ENCODE results near the gene FNDC8. TPM values are rescaled to one million over a fixed set of nuclear protein-coding genes. Genes with fewer than 3 reads are reported as not detected.
"Not testable (repeated sequence)": the region's sequence is repeated elsewhere in the genome, so short reads cannot be mapped to it uniquely, and the experiment has no call there.

FNDC8 gene
- not detected in 2 replicates for total RNA-seq (2014; rRNA removed; shearing (Covaris generic))

DNA sequence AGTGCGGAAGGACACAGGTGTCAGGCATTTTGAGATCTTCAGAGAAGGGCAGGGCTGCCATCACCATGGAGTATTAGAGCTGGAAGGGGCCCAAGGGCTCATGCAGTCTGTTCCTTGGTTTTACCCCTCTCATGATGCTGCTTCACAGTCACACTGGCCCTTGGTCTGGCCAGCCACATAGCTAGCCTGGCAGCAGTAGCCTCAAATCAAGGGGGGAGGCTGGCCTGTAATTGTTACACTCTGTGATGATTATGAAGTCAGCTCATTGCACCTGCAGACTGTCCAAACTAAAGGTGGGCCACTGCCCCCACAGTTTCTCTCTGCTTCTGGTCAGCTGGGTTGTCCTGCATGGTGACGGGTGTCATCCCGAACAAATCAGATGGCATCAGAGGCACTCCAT is at the start of gene FNDC8:
TSS of gene FNDC8 (plus strand) at position 301 of the 400 bp plus-strand sequence. CDS start at position 380, 79 bp downstream.
- DNase-seq (ENCODE audit: low read depth) = no peak

- DNase-seq (ENCODE audit: low read depth) = no peak
Measured at GRCh38 chr17:35073183-35073790, 48.1 kb upstream of the FNDC8 start.

DNA sequence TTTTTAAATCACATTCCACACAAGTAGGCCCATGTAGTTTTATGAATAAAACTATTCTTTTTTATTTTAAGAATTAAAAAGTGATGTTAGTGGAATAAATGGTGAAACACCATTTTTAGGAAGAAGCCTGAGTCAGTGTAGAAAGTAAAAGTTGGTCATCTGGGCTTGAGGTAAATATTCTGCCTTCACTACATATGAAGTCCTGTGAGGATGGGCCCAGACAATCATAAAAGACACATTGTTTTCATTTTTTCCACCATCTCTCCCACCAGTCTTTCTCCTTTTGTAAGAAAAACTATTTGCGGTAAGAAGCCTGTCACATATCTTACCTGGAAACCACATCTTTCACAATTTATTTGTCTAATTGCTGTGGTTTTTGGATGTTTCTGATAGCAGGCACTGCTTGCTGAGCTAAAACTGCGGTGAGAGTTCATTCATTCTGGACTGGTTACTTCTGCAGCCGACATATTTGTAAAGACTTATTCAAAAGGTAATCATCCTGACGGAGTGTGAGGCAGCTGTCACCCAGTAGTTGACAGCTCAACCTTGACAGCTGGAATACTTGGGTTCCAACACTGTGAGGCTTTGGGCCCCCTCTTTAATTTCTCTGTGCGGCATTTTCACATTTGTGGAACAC is 47.3 kb upstream of the FNDC8 start:
- no peak for DNase-seq (ENCODE audit: low read depth)

DNA sequence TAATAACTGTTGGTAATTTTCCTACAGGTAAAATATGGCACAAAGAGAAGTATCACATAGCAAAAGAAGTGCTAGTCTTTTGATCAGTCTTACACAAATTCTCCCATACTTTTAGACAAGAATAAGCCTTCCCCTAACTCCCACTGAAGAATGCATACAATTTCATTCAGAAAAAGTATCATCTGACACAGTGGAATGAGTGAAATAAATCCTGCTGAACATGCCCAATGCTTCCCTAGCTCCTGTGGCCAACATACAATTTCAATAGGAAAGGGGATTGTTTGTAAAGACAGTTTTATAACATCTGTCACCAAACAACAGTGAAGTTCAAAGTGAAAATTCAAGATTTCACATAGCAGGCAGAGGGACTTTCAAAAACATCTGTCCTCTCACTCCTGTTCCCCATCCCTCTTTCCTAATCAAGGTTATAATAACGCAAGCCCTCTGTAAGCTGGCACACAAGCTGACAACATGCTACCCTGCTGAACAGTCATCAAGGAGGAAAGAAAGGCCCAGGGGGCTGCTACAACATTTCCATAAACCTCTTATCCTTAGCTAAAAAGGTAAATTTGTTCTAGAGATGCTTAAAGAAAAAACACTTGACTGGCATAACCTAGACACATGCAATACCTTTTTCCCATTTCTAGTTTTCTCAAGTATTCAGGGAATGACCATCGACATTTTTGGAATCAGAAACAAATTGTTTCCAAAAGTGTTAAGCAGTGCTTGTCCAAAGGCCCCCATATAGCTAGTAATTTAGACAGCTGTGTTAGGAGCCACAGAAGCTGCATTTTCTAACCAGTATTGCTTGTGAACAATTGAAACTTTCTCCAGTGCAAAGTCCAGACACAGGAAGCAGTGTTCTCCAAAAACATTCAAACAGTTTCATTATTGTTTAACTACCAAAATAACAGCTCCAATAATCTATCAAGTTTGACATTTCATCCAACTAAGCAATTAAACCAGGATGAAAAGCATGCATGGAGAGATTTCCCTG is 46.4 kb upstream of the FNDC8 start:
- DNase-seq (ENCODE audit: low read depth) = no peak

GRCh38 chr17:35076874-35077273 is 44.5 kb upstream of the FNDC8 start:
- DNase-seq (ENCODE audit: low read depth) = no peak

GRCh38 chr17:35079547-35080423 is 41.6 kb upstream of the FNDC8 start:
- DNase-seq (ENCODE audit: low read depth) = peak; percentile 23

- DNase-seq (ENCODE audit: low read depth) = no peak
Measured at GRCh38 chr17:35080536-35080935, 40.9 kb upstream of the FNDC8 start.

- DNase-seq (ENCODE audit: low read depth) = no peak
Measured at GRCh38 chr17:35081638-35082037, 39.8 kb upstream of the FNDC8 start.

DNA sequence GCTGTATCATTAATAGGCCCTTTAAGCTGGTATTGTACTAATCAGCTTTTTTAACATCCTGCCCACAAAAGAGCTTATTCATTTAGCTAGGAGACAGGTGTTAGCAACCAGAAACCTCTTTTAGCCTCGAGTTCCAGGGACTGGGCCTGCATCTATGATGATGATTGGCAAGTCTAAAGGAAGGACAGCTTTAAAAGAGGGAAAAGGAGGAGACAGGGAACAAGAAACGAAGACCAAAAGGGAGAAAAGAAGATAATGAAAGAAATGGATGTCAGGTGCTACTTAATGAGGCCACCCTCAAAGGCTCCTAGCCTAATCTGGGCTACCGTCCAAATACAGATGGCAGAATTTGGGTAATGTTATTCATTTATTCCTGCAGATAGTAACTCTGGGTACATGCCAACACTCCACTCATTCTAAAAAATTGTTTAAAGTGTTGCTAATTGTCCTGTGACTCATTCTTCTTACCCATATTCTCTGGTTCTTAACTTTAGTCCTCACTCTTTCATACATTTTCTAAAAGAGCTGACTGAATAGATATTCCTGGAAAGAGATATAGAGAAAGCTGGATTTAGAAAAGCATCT is 39.2 kb upstream of the FNDC8 start:
- peak; percentile 87 for DNase-seq (ENCODE audit: low read depth)

- no peak for DNase-seq (ENCODE audit: low read depth)
Measured at GRCh38 chr17:35083071-35083470, 38.3 kb upstream of the FNDC8 start.

DNA sequence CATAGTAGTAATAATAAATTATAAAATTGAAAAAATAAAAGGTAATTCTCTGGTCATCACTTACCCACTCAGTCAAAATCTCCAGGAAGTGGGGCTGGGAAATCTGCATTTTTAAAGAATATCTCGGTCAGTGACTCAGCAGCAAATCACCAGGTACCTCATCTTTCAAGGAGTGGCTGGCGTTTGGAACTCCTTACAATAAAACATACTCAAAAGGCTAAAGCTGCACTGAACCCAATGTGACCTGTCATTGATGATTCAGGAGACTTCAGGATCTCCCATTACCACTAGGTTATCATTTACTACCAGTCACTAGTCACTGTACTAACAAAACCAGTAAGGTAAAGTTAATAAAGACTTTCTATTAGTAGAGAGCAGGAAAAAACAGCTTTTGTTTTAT is 36.4 kb upstream of the FNDC8 start:
- DNase-seq (ENCODE audit: low read depth) = peak; percentile 83

DNA sequence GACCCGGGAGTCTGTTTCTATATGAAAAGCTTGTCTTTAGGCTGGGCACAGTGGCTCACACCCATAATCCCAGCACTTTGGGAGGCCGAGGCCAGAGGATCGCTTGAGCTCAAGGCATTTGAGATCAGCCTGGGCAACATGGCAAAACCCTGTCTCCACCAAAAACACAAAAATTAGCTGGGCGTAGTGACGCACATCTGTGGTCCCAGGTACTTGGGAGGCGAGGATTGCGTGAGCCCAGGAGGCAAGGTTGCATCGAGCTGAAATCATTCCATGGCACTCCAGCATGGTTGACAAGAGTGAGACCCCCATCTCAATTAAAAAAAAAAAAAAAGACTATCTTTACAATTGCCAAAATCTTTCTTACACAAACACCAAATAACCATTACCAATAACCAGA is 35.3 kb upstream of the FNDC8 start:
- DNase-seq (ENCODE audit: low read depth) = no peak

DNA sequence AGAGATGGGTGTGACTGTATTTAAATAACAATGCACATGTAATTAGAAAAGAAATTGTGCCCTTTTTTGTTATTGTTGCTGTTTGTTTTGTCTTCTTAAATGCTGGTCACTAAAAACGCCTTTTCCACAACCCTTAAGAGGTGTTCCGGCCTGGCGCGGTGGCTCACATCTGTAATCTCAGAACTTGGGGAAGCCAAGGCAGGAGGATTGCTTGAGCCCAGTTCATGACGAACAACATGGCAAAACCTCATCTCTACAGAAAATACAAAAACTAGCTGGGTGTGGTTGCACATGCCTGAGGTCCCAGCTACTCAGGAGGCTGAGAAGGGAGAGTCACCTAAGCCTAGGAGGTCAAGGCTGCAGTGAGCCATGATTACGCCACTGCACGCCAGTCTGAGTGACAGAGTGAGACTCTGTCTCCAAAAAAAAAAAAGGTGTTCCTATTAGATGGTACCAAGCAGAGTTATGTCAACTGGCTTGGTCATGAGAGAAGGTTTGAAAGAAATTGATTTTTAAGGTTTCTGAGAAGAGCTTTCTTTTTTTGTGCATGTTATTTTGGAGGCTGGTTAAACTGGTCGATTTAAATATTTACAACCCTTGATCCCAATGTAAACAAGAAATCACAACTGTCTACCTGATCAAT is 34.4 kb upstream of the FNDC8 start:
- peak; percentile 52 for DNase-seq (ENCODE audit: low read depth)

DNA sequence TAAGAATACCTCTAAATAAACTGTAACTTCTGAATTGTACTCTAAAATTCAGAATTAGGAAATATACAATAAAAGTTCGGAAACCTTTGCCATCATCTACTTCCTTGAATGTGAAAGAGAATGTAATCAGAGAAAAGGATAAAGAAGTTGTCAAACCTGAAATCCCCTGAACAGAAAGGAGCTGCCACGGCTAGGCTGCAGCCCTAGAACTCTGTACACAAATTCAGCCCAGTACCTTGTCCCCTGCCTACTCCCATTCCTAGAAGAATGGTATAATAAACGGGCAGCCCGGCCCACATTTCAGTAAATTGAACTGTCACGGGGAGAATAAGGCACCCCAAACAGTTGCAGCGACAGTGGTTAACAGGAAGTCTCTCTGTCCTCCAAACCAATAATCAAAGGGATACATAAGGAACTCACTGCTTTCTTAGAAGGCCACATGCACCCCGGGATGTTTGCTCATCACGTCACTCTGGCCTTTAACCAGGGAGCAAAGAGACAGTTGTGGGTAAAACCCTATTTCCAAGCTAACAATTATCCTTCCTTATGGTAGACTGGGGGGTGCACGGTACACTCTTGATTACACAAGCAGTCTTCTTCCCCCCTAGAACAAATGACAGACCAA is 33.6 kb upstream of the FNDC8 start:
- DNase-seq (ENCODE audit: low read depth) = peak; percentile 34

DNA sequence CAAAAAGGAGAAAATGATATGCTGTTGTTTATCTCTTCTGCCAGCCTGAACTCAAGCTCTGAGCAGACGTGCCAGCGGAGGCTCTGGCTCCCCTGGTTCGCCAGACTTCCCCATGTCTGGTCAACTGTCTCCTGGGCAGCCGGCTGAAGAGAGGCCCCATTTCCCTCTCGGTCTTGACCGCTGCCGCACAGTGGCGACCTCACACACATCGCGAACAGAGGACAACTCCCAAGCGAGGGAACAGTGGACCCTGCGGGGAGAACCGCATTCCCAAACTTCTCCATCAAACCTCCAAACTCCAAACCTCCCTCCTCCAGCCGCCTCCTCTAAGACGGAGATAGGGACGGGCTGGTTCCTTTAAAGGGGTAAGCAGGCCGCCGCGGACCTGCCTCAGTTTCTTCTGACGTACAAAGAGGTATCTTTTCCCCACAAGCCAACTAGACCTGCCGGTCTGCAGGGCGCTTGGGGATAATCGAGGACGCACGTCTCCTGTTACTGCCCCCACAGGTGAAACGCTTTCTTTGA is 33.0 kb upstream of the FNDC8 start:
- peak; percentile 51 for DNase-seq (ENCODE audit: low read depth)

GRCh38 chr17:35088881-35089585 is 32.4 kb upstream of the FNDC8 start:
- DNase-seq (ENCODE audit: low read depth) = peak; percentile 92

GRCh38 chr17:35089586-35090296 is 31.7 kb upstream of the FNDC8 start:
- DNase-seq (ENCODE audit: low read depth) = peak; percentile 72

DNA sequence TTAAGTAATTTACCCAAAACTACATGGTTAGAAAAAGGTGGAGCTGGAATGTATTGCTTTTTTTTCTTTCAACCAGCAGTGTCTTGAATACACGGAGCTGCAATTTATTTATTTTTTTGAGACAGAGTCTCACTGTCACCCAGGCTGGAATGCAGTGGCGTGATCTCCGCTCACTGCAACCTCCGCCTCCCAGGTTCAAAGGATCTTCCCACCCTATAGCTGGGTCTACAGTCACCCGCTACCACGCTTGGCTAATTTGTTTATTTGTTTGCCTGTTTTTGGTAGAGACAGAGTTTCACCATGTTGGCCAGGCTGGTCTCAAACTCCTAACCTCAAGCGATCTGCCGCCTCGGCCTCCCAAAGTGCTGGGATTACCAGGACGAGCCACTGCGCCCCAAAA is 30.7 kb upstream of the FNDC8 start:
- not testable (repeated sequence) for DNase-seq (ENCODE audit: low read depth)

Data from Daoy (cell line).